ENCODE measurements around the gene CTNND2. TPM values are rescaled to one million over a fixed set of nuclear protein-coding genes. Genes with fewer than 3 reads are reported as not detected.

The CTNND2 gene
- polyA plus RNA-seq, 1 of the 3 experiments (the other 2 are of a cell fraction) = not detected

DNA sequence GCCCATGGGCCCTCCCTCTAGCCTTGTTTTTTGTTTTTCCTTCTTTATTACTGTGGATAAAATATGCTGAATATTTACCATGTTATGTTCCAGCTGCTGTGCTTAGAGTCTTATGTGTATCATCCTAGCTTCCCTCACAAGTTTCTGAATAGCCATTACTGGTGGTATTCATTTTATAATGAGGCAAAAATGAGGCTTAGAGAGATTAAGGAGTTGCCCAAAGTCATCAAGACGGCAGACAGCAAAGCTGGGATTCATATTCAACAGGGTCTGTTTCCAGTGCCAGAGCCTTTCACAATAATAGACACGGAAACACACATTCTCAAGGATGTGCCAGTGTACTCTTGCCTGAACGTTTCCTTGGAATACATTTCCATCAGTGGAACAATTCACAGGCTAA, 258.1 kb downstream of the CTNND2 start:
- H4K20me1 ChIP-seq (ENCODE audit: insufficient read depth) = no peaks in the 10 kb centered on the region
- POLR2A ChIA-PET = no interaction called here

DNA sequence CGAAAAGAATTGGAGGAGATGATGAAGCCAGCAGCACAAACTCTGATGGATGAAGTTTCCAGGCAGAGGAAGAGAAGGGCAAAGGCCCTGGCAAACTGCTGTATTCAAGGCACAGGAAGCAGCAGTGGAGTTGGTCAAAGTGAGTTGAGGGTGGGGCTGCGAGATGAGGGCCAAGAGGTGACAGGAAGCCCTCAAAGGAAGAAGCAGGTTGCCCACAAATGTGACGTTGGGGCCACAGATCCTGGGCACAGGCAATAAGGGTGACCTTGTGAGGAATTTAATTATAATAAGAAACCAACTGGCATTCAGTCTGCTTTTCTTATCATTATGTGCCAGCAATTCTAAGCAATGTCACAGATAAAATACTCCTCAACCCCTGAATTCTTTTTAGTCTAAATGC, 261.8 kb downstream of the CTNND2 start:
- Histone ChIP-seq H2AFZ (ENCODE audit: low read depth) (no peak overlapping the region), H3K4me1 (ENCODE audit: control insufficient read depth in 1 of 2, insufficient read depth in 2 of 2, low read depth in 1 of 2, low read length in 1 of 2) (no peaks in the 10 kb centered on the region), H3K36me3 (replicated peaks in 1 of 2; ENCODE audit: control insufficient read depth in 1 of 2, insufficient read depth in 2 of 2, low read length in 1 of 2) (no peaks in the 10 kb centered on the region), H3K9me2 (no peaks in the 10 kb centered on the region), H4K20me1 (ENCODE audit: insufficient read depth) (no peaks in the 10 kb centered on the region), H3F3A (replicated peaks; ENCODE audit: insufficient read depth) (no peaks in the 10 kb centered on the region), H3K4me2 (no peak overlapping the region), H3K4me3 (ENCODE audit: low read depth in 2 of 2, low read length in 1 of 2) (no peak overlapping the region), H3K27me3 (ENCODE audit: insufficient read depth) (no peaks in the 10 kb centered on the region), H3K9me3 (no peaks in the 10 kb centered on the region), H3K9ac (no peak overlapping the region), H3K79me2 (ENCODE audit: insufficient read depth) (no peaks in the 10 kb centered on the region), H3K27ac (ENCODE audit: low read depth in 2 of 2, low read length in 1 of 2) (no peak overlapping the region)
- POLR2A ChIA-PET = no interaction called here
- 31% methylated on average over 3 of the region's 3 CpGs for WGBS (ENCODE audit: low lambda C conversion rate)
- no peak for DNase-seq
- CTCF ChIA-PET = no interaction called here
- no peak for TF ChIP-seq RXRA (IDR thresholded peaks at IDR 0.05; ENCODE audit: borderline replicate concordance, low read depth)
- no peak for TF ChIP-seq GATA2 (CRISPR knock-in tag; IDR thresholded peaks at IDR 0.05)
- no peak for TF ChIP-seq JUND (IDR thresholded peaks at IDR 0.05)
- no peak for TF ChIP-seq RFX5 (IDR thresholded peaks at IDR 0.05; ENCODE audit: low read length)
- TF ChIP-seq, protein P1, sequence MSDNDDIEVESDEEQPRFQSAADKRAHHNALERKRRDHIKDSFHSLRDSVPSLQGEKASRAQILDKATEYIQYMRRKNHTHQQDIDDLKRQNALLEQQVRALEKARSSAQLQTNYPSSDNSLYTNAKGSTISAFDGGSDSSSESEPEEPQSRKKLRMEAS (IDR thresholded peaks at IDR 0.05; ENCODE audit: low read depth) = no peak
- TF ChIP-seq NRF1 (IDR thresholded peaks at IDR 0.05; ENCODE audit: low read depth, low read length) = no peak
- TF ChIP-seq FOSL2 (IDR thresholded peaks at IDR 0.05; ENCODE audit: borderline replicate concordance, low read depth) = no peak
- TF ChIP-seq, protein P2, sequence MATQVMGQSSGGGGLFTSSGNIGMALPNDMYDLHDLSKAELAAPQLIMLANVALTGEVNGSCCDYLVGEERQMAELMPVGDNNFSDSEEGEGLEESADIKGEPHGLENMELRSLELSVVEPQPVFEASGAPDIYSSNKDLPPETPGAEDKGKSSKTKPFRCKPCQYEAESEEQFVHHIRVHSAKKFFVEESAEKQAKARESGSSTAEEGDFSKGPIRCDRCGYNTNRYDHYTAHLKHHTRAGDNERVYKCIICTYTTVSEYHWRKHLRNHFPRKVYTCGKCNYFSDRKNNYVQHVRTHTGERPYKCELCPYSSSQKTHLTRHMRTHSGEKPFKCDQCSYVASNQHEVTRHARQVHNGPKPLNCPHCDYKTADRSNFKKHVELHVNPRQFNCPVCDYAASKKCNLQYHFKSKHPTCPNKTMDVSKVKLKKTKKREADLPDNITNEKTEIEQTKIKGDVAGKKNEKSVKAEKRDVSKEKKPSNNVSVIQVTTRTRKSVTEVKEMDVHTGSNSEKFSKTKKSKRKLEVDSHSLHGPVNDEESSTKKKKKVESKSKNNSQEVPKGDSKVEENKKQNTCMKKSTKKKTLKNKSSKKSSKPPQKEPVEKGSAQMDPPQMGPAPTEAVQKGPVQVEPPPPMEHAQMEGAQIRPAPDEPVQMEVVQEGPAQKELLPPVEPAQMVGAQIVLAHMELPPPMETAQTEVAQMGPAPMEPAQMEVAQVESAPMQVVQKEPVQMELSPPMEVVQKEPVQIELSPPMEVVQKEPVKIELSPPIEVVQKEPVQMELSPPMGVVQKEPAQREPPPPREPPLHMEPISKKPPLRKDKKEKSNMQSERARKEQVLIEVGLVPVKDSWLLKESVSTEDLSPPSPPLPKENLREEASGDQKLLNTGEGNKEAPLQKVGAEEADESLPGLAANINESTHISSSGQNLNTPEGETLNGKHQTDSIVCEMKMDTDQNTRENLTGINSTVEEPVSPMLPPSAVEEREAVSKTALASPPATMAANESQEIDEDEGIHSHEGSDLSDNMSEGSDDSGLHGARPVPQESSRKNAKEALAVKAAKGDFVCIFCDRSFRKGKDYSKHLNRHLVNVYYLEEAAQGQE (IDR thresholded peaks at IDR 0.05; ENCODE audit: low read depth, low read length) = no peak
- TF ChIP-seq, protein P3, sequence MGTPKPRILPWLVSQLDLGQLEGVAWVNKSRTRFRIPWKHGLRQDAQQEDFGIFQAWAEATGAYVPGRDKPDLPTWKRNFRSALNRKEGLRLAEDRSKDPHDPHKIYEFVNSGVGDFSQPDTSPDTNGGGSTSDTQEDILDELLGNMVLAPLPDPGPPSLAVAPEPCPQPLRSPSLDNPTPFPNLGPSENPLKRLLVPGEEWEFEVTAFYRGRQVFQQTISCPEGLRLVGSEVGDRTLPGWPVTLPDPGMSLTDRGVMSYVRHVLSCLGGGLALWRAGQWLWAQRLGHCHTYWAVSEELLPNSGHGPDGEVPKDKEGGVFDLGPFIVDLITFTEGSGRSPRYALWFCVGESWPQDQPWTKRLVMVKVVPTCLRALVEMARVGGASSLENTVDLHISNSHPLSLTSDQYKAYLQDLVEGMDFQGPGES (IDR thresholded peaks at IDR 0.05; ENCODE audit: low read depth, low read length) = no peak

More for the DNA sequence above, 258.1 kb downstream of the CTNND2 start:
- H3K4me3 ChIP-seq (ENCODE audit: low read depth in 2 of 2, low read length in 1 of 2) = no peak overlapping the region
- H3K9me2 ChIP-seq = no peaks in the 10 kb centered on the region
- CTCF ChIA-PET = interaction anchor here (1.1 kb wide), 2 partner anchors 9 to 55 kb away, joined by 3 read pairs; no protein-coding TSS in a partner anchor
- H3K4me2 ChIP-seq = no peak overlapping the region
- H2AFZ ChIP-seq (ENCODE audit: low read depth) = no peak overlapping the region
- WGBS (ENCODE audit: low lambda C conversion rate) = 4% methylated on average over 3 of the region's 3 CpGs
- TF ChIP-seq POLR2AphosphoS5 (IDR thresholded peaks at IDR 0.05; ENCODE audit: low read depth, low read length) (no peak), SMC3 (IDR thresholded peaks at IDR 0.05; ENCODE audit: low read depth, low read length) (no peak), NFIC (IDR thresholded peaks at IDR 0.05; ENCODE audit: borderline replicate concordance) (no peak), JUND (IDR thresholded peaks at IDR 0.05) (no peak), TCF12 (IDR thresholded peaks at IDR 0.05) (no peak), FOSL2 (IDR thresholded peaks at IDR 0.05; ENCODE audit: borderline replicate concordance, low read depth) (no peak), TAF1 (IDR thresholded peaks at IDR 0.05; ENCODE audit: borderline replicate concordance, low read depth, low read length) (no peak), EP300 (IDR thresholded peaks at IDR 0.05; ENCODE audit: borderline replicate concordance in 1 of 2, low read depth in 1 of 2, low read length in 1 of 2) (no peak), MEF2A (IDR thresholded peaks at IDR 0.05; ENCODE audit: borderline replicate concordance, low read depth) (no peak), FOXM1 (IDR thresholded peaks at IDR 0.05; ENCODE audit: low read depth) (no peak), RXRA (IDR thresholded peaks at IDR 0.05; ENCODE audit: borderline replicate concordance, low read depth) (no peak), CHD2 (IDR thresholded peaks at IDR 0.05; ENCODE audit: low read length, partially characterized antibody) (no peak), GATA2 (CRISPR knock-in tag; IDR thresholded peaks at IDR 0.05) (no peak)
- TF ChIP-seq, protein P2 (IDR thresholded peaks at IDR 0.05; ENCODE audit: low read depth, low read length) = no peak
- TF ChIP-seq, protein P4, sequence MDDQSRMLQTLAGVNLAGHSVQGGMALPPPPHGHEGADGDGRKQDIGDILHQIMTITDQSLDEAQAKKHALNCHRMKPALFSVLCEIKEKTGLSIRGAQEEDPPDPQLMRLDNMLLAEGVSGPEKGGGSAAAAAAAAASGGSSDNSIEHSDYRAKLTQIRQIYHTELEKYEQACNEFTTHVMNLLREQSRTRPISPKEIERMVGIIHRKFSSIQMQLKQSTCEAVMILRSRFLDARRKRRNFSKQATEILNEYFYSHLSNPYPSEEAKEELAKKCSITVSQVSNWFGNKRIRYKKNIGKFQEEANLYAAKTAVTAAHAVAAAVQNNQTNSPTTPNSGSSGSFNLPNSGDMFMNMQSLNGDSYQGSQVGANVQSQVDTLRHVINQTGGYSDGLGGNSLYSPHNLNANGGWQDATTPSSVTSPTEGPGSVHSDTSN (IDR thresholded peaks at IDR 0.05) = no peak
- H3K4me1 ChIP-seq (ENCODE audit: control insufficient read depth in 1 of 2, insufficient read depth in 2 of 2, low read depth in 1 of 2, low read length in 1 of 2) = no peaks in the 10 kb centered on the region
- no peak for DNase-seq
- H3K79me2 ChIP-seq (ENCODE audit: insufficient read depth) = no peaks in the 10 kb centered on the region
- H3K27ac ChIP-seq (ENCODE audit: low read depth in 2 of 2, low read length in 1 of 2) = no peak overlapping the region
- no peaks in the 10 kb centered on the region for H3K27me3 ChIP-seq (ENCODE audit: insufficient read depth)
- no peak overlapping the region for H3K9ac ChIP-seq
- H3F3A ChIP-seq (replicated peaks; ENCODE audit: insufficient read depth) = no peaks in the 10 kb centered on the region
- no peaks in the 10 kb centered on the region for H3K36me3 ChIP-seq (replicated peaks in 1 of 2; ENCODE audit: control insufficient read depth in 1 of 2, insufficient read depth in 2 of 2, low read length in 1 of 2)
- H3K9me3 ChIP-seq = no peaks in the 10 kb centered on the region

Measured in SK-N-SH (cell line).